ENCODE measurements around the gene RIC1. TPM values are rescaled to one million over a fixed set of nuclear protein-coding genes. Genes with fewer than 3 reads are reported as not detected.

The RIC1 gene
- total and polyA plus RNA-seq, 2 of the 13 experiments (the other 11 are each of a cell fraction or from before 2014, with no cell fraction given) = 18.2 to 19.0 TPM

- DNase-seq (ENCODE audit: low spot score) (no peak), ATAC-seq (no peak), FAIRE-seq (no peak)
- ChIA-PET CTCF (ENCODE audit: low intra/inter-chr PET ratio, low total read pairs) (no interaction called here), POLR2A (no interaction called here)
- no peak overlapping the region for H2AFZ ChIP-seq (ENCODE audit: low read length)
- in situ Hi-C loops (cut with HindIII; ENCODE audit: extremely low pct_ligation_motif_present, low pct_unique_long_range_greater_than_20kb) = no loop called here
- no peaks in the 10 kb centered on the region for H4K20me1 ChIP-seq (ENCODE audit: insufficient read depth, low read length)
- H3K36me3 ChIP-seq (replicated peaks in 1 of 2; ENCODE audit: control insufficient read depth in 1 of 2, insufficient read depth in 2 of 2, low read length in 2 of 2) = peaks cover 1 to 18% of the 10 kb centered on the region in 2 experiments; a peak in 2 of 5 replicates
- H3K27me3 ChIP-seq (ENCODE audit: control insufficient read depth in 1 of 2, insufficient read depth in 2 of 2, low read length in 2 of 2) = no peaks in the 10 kb centered on the region
- BruUV-seq (replicated peaks) = no TSS peak
- no peak overlapping the region for H3K9ac ChIP-seq (ENCODE audit: insufficient read depth, low read depth, low read length)
- H3K4me3 ChIP-seq (replicated peaks in 1 of 3; ENCODE audit: insufficient read depth in 1 of 3, low read depth in 2 of 3, low read length in 3 of 3) = no peak overlapping the region
- intact Hi-C loops (cut with micrococcal nuclease; ENCODE audit: unreplicated experiment) = no loop called here
- TF ChIP-seq GTF2F1 (IDR thresholded peaks at IDR 0.05; ENCODE audit: low read length) (no peak), CENPBD1 (CRISPR knock-in tag; IDR thresholded peaks at IDR 0.05; ENCODE audit: borderline replicate concordance, low read depth) (no peak), ZNF749 (CRISPR knock-in tag; IDR thresholded peaks at IDR 0.05; ENCODE audit: borderline replicate concordance) (no peak), ZNF274 (CRISPR knock-in tag; IDR thresholded peaks at IDR 0.05) (no peak), ZNF709 (CRISPR knock-in tag; IDR thresholded peaks at IDR 0.05) (no peak), ZNF570 (CRISPR knock-in tag; IDR thresholded peaks at IDR 0.05; ENCODE audit: borderline replicate concordance) (no peak), RBFOX2 (IDR thresholded peaks at IDR 0.05; ENCODE audit: low read depth, low read length) (no peak), SP2 (CRISPR knock-in tag; IDR thresholded peaks at IDR 0.05) (no peak), MIER3 (CRISPR knock-in tag; IDR thresholded peaks at IDR 0.05; ENCODE audit: borderline replicate concordance) (no peak), HDAC2 (CRISPR knock-in tag; IDR thresholded peaks at IDR 0.05) (no peak), TFE3 (CRISPR knock-in tag; IDR thresholded peaks at IDR 0.05) (no peak)
- TF ChIP-seq, protein P1, sequence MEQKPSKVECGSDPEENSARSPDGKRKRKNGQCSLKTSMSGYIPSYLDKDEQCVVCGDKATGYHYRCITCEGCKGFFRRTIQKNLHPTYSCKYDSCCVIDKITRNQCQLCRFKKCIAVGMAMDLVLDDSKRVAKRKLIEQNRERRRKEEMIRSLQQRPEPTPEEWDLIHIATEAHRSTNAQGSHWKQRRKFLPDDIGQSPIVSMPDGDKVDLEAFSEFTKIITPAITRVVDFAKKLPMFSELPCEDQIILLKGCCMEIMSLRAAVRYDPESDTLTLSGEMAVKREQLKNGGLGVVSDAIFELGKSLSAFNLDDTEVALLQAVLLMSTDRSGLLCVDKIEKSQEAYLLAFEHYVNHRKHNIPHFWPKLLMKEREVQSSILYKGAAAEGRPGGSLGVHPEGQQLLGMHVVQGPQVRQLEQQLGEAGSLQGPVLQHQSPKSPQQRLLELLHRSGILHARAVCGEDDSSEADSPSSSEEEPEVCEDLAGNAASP (CRISPR knock-in tag; IDR thresholded peaks at IDR 0.05; ENCODE audit: borderline replicate concordance) = no peak
- TF ChIP-seq, protein P2, sequence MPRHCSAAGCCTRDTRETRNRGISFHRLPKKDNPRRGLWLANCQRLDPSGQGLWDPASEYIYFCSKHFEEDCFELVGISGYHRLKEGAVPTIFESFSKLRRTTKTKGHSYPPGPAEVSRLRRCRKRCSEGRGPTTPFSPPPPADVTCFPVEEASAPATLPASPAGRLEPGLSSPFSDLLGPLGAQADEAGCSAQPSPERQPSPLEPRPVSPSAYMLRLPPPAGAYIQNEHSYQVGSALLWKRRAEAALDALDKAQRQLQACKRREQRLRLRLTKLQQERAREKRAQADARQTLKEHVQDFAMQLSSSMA (CRISPR knock-in tag; IDR thresholded peaks at IDR 0.05) = no peak
- no peak overlapping the region for H3K4me2 ChIP-seq (ENCODE audit: low read depth, low read length)
- 96% methylated on average over 1 of the region's 1 CpG for WGBS (ENCODE audit: low lambda C conversion rate)
- no peaks in the 10 kb centered on the region for H3K79me2 ChIP-seq (ENCODE audit: insufficient read depth, low read length)
- peaks cover 13% of the 10 kb centered on the region for H3K4me1 ChIP-seq (ENCODE audit: insufficient read depth, low read length)
- H3K27ac ChIP-seq (ENCODE audit: extremely low read length, insufficient read depth, low read length) = no peak overlapping the region
- H3K9me3 ChIP-seq (ENCODE audit: low read length) = no peaks in the 10 kb centered on the region
Observed at GRCh38 chr9:5748438-5748837, 119.5 kb downstream of the RIC1 start.
